Islet of Langerhans (tissue), 1 donor: Measurements from ENCODE around the gene CNTFR.

ENCODE experiments used
- FAIRE-seq: peaks from one replicate; lab custom pipeline; 2011; peaks lifted over from hg19 to GRCh38; lab: Jason Lieb, UNC

Gene CNTFR

DNA sequence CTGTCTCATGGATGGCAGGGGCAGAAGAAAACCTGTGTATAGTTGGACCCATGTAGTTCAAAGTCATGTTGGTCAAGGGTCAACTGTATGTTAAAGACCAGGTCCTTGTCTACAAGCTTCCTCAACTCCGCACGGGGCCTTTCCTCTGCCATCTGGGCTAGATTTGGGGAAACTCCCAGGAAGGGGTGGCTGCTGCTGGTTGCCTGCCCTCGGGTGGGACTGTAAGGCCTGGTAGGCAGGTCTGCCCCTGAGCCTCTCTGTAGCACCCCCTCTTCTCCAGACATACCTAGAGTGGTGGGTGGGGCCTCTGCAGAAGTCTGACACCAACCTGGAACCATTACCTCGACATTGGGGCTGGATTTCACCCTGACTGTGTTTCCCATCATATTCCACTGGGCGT is 82.0 kb downstream of the CNTFR start:
- FAIRE-seq: no peak

DNA sequence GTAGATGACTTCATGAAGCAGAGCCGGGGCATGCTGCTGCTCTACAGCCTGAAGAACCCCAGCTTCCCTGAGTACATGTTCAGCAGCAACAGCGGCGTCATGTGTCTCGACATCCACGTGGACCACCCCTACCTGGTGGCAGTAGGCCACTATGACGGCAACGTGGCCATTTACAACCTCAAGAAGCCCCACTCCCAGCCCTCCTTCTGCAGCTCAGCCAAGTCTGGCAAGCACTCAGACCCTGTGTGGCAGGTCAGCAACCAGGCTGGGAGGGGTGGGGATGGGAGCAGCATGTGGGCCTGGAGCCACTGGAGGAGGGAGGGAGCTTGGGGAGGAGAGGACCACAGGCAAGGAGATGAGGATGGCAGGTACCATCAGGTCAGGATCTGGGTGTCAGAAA is 82.9 kb downstream of the CNTFR start:
- FAIRE-seq: no peak

DNA sequence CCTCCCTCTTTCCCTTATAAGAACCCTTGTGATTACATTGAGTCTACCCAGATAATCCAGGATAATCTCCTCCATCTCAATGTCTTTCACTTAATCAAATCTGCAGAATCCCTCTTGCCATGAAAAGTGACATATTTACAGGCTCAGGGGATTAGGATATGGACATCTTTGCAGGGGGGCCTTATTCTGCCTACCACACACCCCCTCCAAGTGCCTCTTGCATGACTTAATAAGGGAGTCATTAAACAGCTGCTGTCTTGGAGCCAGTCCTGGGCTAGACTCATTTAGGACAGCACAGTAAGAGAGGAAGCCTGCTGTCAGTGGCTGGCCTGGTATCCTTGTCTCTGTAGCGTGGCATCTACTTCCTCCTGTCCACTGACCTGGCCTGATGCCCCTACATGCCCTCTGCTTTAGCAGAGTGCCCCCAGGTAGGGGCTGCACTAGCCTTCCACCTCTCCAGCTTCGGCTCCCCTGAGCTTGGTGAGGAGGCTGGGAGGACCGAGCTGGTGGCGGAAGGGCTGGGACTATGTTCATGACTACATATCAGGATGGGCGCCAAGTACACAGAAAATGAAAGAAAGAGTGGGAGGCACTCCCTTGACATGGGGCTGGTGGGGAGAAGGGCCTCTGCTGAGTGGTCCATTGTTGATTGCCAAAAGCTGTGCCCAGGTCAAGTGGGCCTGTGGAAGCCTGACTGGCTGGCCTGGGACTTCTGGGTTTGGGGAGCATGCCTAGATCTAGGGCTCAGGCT is 84.0 kb downstream of the CNTFR start:
- FAIRE-seq: no peak

DNA sequence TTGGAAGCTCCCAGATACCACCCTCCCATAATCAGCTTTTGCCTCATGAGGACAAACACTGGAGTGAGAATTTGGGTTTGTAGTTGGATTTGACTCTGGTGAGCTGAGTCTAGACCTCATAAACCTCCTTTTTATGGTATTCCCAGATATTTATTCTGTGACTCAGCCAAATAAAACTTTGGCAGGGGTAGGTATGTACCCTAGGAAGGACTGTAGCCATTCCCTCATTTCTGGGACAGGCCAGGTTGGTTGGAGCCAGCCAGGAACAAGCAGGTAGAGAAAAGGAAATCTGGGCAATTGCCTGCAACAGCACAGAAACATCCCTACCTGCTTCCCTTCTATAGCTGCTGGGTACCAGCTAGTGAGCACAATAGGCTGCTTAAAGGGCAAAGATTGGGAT is 86.1 kb downstream of the CNTFR start:
- no peak for FAIRE-seq

DNA sequence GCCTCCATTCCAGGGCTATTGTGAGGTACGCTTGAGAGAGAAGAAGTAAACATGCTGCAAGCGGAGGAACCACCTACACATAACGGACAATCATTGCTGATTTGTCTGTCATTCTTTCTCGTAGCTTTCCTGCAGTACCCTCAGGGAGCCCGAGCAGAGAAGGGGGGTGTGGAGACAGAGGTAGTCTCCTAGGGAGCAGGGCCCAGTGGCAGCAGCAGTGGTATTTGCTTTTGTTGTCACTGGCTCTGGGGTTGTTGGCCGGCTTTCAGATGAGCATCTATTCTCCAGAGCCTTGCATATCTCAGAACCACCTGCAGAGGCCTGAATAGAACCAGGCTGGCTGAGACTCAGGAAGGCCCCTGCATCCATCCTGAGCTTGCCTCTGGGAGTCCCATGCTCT is 86.6 kb downstream of the CNTFR start:
- FAIRE-seq: no peak

DNA sequence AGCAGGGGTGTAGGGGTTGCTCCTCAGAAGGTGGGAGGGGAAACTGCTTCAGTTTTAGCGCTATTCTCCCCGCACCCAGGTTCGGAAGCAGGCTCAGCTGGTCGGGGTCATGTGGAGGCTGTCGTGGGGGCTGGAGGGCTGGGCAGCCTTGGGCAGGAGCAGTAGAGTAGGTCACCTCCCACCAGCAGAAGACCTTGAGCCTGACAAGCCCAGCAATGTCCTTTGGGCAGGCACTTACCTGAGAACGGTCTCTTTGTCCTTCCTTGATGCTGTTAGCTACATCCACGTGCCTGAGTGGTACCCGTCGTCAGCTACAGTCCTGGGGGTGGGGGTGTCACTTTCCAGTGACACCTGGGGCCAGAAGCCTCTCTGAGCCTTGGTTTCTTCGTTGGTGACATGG is 87.1 kb downstream of the CNTFR start:
- FAIRE-seq: no peak

DNA sequence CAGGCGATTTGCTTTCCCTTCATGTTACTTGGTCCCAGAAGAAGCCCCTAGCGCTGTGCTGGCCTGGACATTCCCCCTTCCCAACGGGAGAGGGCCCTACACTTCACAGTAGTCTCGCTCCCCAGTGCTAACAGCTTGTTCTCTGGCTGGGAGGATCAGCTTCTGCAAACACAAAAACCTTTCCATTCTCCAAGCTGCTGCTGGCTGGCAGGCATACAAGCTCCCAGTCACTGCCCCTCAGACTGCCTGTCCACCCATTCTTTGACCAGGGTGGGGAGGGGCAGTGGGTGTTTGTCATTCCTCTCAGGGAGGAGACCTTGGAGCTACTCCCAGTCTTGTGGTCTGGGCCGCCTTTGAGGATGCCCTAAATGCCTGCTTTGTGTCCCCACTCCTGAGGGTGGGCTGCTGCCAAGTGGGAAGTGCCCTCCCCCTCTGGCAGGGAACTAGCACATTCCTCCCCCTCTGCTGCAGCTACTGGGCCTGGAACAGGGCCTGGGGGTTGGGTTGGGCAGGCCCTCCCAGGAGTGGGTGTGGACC is 87.6 kb downstream of the CNTFR start:
- FAIRE-seq: no peak
